HG03565 (cell line): Measurements from ENCODE around the gene ATP2B3.
"Not testable (repeated sequence)": the region's sequence is repeated elsewhere in the genome, so short reads cannot be mapped to it uniquely, and the experiment has no call there.

Experiments used
- ATAC-seq: cut with Tn5 transposase; IDR thresholded peaks from one replicate; pipeline ENCODE4 v1.9.1; 2021; ENCODE audit warnings: mild to moderate bottlenecking, moderate library complexity; ENCODE audit not compliant: unreplicated experiment

Gene ATP2B3

DNA sequence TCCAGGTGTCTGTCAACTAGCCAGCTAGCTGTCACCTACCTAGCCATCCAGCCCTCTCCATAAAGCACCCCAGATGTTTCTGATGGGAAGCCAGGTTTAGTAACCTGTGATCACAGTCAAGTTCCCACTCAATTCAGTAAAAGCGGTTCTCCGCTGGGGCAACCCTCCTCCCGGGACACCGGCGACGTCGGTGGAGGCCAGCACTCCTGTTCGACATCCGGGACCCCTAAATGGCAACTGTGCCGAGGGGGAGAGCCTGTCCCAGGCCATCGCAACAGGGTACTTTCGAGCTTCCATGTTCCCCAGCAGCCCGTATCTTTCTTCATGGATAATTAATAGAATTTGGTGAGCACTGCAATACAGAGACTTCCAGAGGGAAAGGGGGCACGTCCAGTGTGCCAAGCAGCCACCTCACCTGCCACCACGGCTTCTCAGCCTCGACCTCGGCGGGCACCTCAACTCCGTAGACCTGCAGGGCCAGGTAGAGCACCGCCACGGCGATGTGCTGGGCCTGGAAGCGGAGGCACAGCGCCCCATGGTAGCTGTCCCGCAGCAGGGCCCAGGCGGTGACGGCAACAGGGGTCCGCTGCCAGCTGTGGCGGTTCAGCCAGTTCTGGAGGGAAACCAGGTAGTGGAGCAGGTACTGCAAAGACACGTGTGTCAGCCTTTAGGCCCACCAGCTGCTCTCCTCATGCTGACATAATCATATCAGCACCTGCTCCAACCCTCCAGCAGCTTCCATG lies 74.8 kb downstream of the ATP2B3 start:
- ATAC-seq = no peak

DNA sequence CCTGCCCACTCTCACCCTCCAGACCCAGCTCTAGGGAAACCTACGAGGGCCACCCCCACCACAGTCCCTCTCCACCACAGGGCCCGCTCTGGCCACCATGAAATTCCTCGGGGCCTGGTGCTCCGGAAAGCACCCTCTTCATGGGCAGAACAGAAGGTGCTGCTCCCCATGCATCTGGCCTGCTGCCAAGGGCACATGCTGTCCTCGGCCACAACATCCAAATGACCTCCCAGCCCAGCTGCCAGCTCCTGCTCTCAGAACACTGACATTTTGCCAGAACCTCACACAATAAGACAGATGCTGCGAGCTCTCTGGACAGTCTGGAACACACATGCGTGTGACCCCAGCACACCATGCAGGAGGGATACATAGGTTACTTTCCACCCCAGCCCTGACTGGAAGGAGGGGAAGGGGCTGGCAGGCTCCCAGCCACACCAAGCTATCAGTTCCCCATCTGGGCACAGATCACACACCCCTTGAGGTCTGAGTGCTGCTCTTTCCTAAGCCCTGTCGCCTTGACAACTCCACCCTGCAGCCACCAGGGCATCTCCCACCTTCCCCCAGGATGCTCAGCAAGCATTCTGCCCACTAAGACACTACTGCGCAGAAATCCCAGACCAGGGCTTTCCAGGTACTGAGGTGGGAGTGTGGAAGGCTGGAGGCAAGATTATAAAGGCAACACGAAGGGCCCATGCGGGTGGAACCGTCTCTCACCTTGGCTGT lies 75.7 kb downstream of the ATP2B3 start:
- no peak for ATAC-seq

DNA sequence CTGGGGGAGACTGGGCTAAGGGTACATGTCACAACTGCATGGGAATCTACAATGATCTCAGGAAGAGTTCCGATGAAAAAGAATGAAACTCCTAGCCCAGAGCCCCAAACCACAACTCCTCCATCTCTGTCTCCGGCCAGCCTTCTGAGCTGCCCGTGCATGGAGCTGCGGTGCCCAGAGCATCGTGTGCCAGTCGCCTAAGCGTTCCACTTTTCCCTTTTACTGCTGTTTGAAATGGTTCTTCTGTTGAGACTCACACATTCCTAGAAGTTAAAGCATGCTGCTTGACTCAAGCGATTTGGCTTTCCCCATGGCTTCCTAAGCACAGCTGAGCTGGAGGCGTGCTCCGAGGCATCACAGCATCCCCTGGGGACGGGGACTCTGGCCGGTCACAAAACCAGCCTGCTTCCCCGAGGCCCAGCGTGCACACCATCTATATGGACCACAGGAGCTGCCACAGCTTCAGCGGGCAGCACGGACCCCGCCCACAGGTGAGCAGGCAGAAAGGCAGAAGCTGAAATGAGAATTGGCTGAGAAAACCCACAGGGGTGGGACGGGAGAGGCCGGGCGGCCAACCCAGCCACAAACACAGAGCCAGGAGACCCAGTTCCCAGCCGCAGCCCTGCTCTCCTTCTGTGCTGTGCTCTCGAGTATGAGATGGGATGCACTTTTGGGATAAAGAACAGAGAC lies 76.5 kb downstream of the ATP2B3 start:
- no peak for ATAC-seq

DNA sequence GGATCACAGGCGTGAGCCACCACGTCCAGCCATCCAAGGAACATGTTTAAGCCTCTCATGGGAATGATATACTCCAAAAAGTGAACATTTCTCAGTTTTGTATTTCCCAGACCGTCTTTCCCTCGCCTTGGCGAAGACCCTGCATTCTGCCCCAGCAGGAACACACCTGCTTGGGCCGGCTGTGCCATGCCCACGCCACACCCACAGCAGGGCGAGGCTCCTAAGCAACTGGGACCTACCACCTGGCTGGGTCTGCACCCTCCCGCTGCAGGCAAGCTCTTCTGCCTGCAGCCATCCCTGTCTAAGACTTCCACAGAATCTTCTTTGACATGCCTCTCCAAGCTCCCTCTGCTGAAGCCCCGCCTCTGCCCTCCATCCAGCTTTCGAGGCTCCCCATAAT lies 77.9 kb downstream of the ATP2B3 start:
- ATAC-seq = no peak

DNA sequence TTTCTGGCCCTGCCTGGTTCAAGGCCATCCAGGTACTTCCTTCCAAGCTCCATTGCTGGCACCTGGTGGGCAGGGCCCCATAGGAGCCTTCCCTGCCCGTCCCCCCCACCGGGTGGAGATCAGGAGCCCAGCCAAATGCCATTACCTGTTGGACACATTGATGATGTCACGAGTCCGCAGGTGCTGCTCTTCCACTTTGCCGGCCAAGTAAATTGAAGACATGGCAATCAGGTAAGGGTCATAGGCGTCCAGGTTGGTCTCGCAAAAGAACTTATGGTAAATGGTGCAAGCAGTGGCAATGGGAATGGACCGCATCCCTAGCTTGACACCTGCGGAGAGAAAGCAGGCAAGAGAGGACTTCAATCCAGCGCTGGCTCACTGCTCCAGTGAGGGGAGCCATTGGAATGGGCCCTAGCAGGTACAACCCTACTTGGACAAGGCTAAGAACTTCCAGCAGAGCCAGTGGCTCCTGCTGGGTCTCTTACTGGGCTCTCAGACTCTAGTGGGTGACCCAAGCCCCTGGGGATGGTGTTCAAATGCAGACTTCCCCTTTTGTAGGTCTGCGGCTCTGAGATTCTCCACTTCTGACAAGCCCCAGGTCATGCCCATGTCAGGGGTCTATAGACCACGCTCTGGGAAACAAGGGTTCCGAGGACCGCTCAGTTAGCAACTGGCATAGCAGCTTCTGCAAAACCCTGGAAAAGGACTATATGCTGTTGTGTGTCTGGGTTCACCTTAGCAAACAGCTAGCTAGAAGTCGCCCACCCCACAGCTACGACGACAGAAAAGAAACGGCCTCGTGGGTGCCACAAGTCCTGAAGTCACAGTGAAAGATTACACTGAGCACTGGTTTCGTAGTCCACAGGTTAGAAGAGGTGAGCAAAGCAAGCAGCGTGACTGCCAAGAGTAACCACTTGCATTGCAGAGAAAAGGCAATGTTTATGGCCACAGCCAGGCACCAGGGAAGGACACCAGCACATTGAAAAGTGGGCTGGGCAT lies 78.7 kb downstream of the ATP2B3 start:
- no peak for ATAC-seq

DNA sequence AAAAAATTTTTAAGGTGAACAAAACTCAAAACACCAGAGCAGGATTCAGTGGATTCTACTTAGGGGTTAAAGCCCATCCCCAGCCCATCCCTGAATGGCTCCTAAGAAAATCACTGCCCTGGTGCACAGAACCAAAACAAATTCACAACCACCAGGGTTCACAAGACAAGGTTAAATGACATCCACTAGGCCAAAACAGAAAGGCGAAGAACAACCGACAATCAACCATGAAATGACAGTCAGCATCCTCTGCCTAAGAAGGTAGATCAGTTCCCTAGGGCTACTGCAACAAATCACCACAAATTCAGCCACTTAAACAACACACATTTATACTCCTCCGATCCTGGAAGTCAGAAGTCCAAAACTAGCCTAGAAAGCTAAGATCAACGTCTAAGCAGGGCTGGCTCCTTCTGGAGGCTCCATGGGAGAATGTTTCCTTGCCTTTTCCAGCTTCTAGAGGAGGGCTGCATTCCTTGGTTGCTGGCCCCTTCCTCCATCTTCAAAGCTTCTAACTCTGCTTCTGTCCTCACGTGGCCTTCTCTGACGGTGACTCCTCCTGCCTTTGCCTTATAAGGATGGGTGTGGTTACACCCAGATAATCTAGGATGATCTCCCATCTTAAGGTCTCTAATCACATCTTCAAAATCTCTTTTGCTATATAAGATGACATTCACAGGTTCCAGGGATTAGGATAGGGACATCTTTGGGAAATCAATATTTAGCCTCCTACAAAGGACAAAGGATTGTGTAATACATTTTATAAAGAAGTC lies 79.7 kb downstream of the ATP2B3 start:
- ATAC-seq = no peak

DNA sequence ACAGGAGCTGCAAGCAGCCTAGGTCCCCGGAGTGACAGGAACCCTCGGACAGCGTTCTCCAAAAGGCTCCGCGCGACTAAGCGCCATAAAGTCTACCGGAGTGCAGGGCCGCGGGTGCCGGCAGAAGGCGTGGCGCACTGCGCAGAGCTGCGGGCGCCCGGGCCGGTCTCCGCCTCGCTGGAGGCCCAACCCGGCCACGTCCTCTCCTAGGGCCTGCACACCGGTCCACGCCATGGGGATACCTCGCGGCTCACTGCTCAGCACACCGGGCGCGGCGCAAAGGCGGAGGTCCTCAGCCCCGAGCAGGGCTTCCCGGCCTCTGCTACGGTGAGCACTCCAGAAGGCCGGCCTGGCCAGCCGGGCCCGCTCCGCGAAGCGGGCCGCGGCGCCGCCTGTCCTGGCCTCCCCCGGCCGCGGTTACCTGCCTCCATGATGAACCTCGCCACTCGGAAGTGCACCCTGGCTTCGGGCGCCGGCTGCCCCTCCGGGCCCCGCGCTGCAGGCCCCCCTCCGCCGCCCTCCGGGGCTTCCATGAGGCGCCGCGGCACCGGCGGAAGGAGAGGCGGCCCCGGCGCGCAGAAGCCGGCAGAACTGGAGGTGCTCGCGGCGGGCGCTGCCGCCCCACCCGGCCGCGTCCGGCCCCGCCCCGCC lies 81.2 kb downstream of the ATP2B3 start, which contains the start of gene CCNQ:
Gene CCNQ, minus strand, starts transcription at position 599 of the 651 bp plus-strand sequence. Its CDS starts 66 bp downstream, at position 533.
- ATAC-seq = peak; percentile 37

DNA sequence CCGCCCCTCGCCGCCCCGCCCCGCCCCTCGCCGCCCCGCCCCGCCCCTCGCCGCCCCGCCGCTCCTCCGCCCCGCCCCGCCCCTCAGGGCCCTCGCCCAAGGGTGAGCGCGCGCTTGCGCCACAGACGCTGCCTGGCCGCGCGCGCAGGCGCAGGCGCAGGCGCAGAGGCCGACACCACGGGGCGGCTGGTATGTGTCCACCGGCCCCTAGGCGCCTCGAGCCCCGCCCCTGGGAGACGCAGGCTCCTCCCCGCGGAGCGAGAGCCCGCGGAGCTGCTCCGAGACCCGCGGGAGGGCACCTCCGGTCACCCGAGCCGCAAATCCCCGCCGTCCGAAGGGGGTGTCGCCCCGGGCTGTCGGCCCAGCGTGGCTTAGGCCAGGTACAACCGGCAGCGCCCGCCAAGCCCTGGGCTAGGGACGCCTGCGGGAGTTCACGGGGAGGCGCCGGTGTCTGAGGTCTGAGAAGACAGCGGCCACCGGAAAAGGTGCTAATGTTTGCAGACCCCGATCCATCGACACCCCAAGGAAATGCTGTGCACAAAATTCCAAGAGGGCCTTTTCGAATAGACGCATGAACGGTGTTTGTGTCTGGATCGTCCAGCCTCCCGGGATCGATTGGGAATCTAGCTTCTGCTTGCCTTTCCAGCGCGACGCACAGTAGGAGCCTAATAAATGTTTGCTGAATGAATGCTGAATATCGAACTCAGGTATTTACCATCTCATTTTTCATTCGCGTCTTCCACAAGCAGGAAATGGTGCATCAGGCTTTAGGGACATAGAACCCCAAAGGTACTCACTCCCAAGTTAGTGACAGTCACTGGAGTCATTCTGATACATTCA lies 82.0 kb downstream of the ATP2B3 start:
- peak; percentile 89 for ATAC-seq

DNA sequence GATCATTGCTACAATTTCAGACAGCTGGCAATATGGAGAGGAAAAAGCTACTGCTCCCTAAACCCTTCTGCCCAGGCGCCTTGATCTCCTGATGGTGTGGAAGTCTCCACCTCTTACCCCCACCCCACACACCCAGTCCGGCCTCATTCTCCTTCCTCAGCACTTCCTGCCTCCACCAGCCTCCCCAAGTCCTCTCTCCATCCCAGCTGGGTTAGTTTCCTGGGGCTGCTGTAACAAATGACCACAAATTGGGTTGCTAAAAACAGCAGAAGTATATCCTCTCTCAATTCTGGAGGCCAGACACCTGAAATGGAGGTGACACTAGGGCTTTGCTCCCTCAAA lies 82.6 kb downstream of the ATP2B3 start:
- ATAC-seq = no peak

DNA sequence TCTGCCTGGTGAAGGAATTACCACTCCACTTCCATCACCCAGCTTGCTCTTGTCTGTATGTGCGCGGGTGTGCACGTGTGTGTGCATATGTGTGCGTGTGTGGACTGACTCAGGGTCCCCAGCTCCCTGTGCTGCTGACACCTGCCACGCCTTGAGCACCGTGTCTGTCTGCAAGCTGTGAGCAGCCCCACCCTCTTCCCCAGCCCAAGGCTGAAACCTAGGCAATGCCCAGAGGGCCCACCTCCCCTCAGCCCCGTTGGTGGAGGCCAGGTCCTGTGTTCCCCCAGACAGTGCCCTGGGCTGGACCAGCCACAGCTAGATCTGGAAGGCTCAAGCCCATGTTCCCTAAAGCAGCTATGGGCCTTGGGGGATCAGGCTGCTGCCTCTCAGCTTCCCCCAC lies 83.5 kb downstream of the ATP2B3 start:
- no peak for ATAC-seq

DNA sequence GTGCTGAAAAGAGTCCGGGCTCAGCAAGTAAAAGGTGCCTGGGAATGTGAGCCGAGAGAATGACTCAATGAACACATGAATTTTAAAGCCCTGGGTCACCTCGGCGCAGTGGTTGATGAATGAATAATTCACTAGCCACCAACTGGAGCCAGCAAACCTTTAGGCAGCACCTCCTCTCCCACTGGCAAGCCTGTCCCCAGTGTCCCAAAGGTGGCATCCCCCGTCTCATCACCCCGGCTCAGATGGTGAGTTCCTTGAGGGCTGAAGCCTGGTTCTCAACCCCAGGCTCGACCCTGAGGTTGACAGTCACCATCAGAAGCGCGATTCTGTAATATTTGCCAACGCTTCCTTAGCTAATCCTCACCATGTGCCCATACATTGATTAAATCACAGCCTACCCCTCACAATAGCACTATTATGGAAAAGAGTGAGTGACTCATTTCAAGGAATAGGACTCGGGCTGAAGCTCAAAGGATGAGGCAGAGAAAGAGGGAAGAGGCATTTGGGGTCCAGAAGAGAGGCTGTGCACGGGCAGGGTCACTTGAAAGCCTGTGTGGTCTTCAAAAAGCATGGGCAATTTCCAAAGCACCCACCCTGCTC lies 84.2 kb downstream of the ATP2B3 start:
- no peak for ATAC-seq

DNA sequence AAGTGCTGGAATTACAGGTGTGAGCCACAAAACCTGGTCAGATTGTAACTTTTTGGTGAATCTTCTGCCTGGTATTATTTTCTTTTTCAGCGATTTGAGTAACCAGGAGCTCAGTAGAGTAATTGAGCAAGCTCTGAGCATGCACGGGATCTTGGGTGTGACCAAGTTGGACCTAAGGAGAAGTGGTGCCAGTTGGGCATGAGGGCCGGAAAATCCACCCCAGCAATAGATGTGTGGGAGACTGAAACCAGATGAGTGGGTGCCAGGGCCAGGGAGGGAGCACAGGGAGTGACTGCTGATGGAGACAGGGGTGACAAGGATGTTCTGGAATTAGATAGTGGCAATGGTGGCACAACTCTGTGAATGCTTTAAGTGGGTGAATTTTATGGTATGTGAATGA lies 85.2 kb downstream of the ATP2B3 start:
- no peak for ATAC-seq

DNA sequence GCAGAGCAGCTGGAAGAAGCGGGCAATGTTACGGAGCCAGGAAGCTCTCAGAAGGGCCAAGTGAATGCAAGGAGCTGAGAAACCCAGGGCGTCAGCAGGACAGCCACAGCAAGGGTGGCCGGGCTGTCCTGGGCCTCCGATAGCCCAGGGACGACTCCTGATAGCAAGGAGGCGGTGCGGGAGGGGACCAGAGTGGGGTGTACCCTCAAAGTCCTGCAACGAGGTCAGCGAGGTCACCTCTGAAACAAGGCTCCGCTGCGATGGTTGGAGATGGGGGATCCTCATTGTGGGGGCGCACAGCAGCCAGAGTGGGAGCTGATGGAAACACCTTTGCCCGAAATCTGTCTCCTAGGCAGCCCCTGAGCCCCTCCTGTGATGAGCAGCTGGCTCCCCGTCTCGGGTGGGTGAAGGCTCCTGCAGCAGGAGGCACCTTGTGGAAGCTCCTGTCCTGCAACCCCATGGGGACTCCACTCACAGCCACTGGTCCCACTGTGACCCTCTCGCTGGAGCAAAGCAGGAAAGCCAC lies 85.8 kb downstream of the ATP2B3 start:
- ATAC-seq = no peak

DNA sequence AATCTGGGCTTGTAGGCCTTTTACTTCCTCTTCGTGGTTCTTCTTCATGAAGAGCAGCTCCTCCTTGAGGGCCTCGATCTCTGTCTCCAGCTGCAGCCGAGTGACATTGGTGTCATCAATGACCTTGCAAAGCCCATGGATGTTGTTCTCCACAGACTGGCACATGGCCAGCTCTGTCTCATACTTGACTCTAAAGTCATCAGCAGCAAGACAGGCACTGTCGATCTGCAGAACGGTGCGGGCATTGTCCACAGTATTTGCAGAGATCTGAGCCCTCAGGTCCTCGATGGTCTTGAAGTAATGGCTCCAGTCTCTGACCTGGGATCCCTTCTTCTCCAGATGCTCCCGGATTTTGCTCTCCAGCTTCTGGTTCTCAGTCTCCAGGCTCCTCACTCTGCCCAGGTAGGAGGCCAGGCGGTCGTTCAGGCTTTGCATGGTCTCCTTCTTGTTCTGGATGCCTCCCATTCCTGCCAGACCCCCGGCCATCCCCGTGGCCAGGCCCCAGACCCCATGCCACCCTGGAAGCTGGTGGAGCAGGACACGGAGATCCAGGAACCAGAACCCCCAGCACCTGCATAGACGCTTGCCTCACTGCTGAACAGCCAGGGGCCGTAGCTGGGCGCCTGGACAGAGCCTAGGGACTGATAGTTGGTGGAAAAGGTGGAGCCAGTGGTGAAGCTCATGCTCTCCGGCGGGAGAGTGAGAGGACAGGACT lies 87.4 kb downstream of the ATP2B3 start:
- not testable (repeated sequence) for ATAC-seq

DNA sequence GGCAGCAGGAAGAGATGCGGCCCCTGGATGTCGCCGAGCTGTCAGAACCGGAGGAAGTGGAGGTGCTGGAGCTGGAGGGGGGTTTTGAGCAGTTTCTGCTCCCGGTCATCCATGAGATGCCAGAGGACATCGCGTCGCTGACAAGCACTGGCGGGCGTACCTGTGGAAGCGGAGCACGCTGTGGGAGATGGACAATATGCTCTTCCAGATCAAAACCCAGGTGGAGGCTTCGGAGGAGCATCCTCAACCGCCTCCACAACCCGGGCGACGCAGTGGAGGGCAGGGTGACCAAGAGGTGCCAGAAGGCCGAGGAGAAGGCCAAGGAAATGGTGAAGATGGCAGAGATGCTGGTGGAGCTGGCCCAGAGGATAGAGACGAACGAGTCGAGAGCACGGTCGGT lies 89.1 kb downstream of the ATP2B3 start:
- ATAC-seq = no peak

DNA sequence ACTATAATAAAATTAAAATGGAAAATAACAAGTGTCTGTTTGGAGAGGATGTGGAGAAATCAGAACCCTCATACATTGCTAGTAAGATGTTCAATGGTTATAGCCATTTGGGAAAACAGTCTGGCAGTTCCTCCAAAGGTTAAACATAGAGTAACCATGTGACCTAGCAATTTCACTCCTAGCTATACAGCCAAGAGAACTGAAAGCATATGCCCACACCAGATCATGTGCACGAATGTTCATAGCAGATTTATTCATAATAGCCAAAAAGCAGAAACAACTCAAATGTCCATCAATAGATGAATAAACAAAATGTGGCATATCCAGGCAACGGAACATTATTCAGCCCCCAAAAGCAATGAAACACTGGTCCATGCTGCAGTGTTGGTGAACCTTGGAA lies 90.9 kb downstream of the ATP2B3 start:
- no peak for ATAC-seq

DNA sequence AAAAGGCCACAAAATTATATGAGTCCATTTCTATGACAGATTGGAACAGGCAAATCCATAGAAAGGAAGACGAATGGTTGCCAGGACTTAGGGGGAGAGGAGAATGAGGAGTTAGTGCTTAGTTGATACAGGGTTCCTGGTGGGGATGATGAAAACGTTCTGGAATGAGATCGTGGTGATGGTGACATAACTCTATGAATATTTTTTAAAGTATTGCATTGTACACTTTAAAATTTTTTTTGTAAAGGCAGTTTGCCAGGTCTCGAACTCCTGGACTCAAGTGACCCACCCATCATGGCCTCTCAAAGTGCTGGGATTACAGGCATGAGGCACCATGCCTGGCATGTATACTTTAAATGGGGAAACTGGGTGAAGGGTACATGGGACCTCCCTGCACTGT lies 91.4 kb downstream of the ATP2B3 start:
- ATAC-seq = no peak
